Mesothelial cell of epicardium (in vitro differentiated cells): Measurements from ENCODE around the gene SLC25A11. TPM values are rescaled to one million over a fixed set of nuclear protein-coding genes. Genes with fewer than 3 reads are reported as not detected.

ENCODE experiments used
- DNase-seq, 2 experiments: peaks; one replicate each; pipeline ENCODE4 v3.0.0; 2021; ENCODE audit warnings: low spot score in 2 of 2; ENCODE audit not compliant: unreplicated experiment in 2 of 2
- H3K27ac Mint-ChIP-seq: 2 replicates; pipeline ENCODE4 v1.8.0; 2021; ENCODE audit warnings: mixed read lengths
- H3K27me3 Mint-ChIP-seq: 2 replicates; pipeline ENCODE4 v1.8.0; 2021; ENCODE audit warnings: low read depth, mixed read lengths
- H3K36me3 Mint-ChIP-seq: 2 replicates; pipeline ENCODE4 v1.8.0; 2021; ENCODE audit warnings: mixed read lengths
- H3K4me1 Mint-ChIP-seq: 2 replicates; pipeline ENCODE4 v1.8.0; 2021; ENCODE audit warnings: mixed read lengths
- H3K4me3 Mint-ChIP-seq: 2 replicates; pipeline ENCODE4 v1.8.0; 2021; ENCODE audit warnings: mild to moderate bottlenecking, moderate library complexity, mixed read lengths
- H3K9me3 Mint-ChIP-seq: 2 replicates; pipeline ENCODE4 v1.8.0; 2021; ENCODE audit warnings: mixed read lengths
- CTCF ChIP-seq: fragments of 200-600 bp; sonication (generic); IDR thresholded peaks from one replicate; pipeline ENCODE4 v1.5.0; 2021; ENCODE audit warnings: antibody characterized with exemption; ENCODE audit not compliant: unreplicated experiment
- microRNA-seq: library from miRNA; unstranded; fragments of <30 nt; microRNA quantifications from one replicate; pipeline ENCODE4 v1.2.0, GENCODE V29; 2021; ENCODE audit warnings: inconsistent platforms, mixed read lengths
- total RNA-seq: library from RNA; stranded (reverse); gene quantifications from 3 replicates; pipeline ENCODE4 v1.2.1, GENCODE V29; 2021

The SLC25A11 gene
- total RNA-seq, 1 donor from 2014 or later = 53.9 TPM

DNA sequence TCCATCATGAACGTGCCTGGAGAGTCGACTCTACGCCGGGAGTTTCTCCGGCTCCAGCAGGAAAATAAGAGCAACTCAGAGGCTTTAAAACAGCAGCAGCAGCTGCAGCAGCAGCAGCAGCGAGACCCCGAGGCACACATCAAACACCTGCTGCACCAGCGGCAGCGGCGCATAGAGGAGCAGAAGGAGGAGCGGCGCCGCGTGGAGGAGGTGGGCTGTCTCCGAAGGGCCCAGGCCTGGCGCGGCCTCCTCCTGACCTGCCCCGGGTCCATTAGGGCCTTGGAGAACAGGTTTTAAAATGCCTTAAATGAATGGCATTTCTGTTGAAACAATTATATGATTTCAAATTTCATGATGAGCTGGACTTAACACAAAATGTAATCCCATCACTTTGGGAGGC lies 52.3 kb downstream of the SLC25A11 start:
- Mint-ChIP-seq H3K4me1 (no peaks in the 10 kb centered on the region), H3K4me3 (no peak overlapping the region), H3K27ac (no peak overlapping the region), H3K9me3 (no peaks in the 10 kb centered on the region), H3K36me3 (peaks cover 18% of the 10 kb centered on the region), H3K27me3 (no peaks in the 10 kb centered on the region)
- no peak for TF ChIP-seq CTCF
- DNase-seq = no peak

Small RNA genes within 50 kb of the gene (microRNA-seq; reads per million reads assigned to microRNA genes)
- gene MIR6864 = not detected
- 0.88 reads per million for gene MIR6865

Other genes with a start within 250 kb of the SLC25A11 start
- gene PELP1, start 235.9 kb downstream of the SLC25A11 start, total RNA-seq = 95.2 to 101 TPM (median 99.5 TPM) in 3 replicates
- 34.9 to 39.7 TPM (median 38.7 TPM) in 3 replicates for gene ARRB2, start 229.4 kb downstream of the SLC25A11 start, total RNA-seq
- 11.8 to 15.8 TPM (median 15.5 TPM) in 3 replicates for gene MED11, start 208.6 kb downstream of the SLC25A11 start, total RNA-seq
- 0.78 to 0.93 TPM (median 0.81 TPM) in 3 replicates for gene ZMYND15, start 200.2 kb downstream of the SLC25A11 start, total RNA-seq
- 7.6 to 8.8 TPM (median 8.1 TPM) in 3 replicates for gene CXCL16, start 200.1 kb downstream of the SLC25A11 start, total RNA-seq
- not detected in 3 replicates for gene TM4SF5, start 168.2 kb downstream of the SLC25A11 start, total RNA-seq
- 2.3 to 2.6 TPM (median 2.5 TPM) in 3 replicates for gene VMO1, start 153.7 kb downstream of the SLC25A11 start, total RNA-seq
- 0.22 TPM in 1 of 3 replicates, not detected in the others for gene GLTPD2, start 151.1 kb downstream of the SLC25A11 start, total RNA-seq
- gene PSMB6, start 143.9 kb downstream of the SLC25A11 start, total RNA-seq = 98.2 to 102 TPM (median 102 TPM) in 3 replicates
- 77.3 to 83.6 TPM (median 82.5 TPM) in 3 replicates for gene PLD2, start 132.9 kb downstream of the SLC25A11 start, total RNA-seq
- 113 to 117 TPM (median 114 TPM) in 3 replicates for gene MINK1, start 106.7 kb downstream of the SLC25A11 start, total RNA-seq
- 8.6 to 9.3 TPM (median 9.2 TPM) in 3 replicates for gene C17orf107, start 40.5 kb downstream of the SLC25A11 start, total RNA-seq
- gene CHRNE, start 36.9 kb downstream of the SLC25A11 start, total RNA-seq = 1.5 to 1.9 TPM (median 1.7 TPM) in 3 replicates
- not detected in 3 replicates for gene GP1BA, start 7.8 kb downstream of the SLC25A11 start, total RNA-seq
- gene RNF167, start 222 bp upstream of the SLC25A11 start, total RNA-seq = 72.3 to 74.6 TPM (median 73.1 TPM) in 3 replicates
- 357 to 377 TPM (median 370 TPM) in 3 replicates for gene PFN1, start 8.5 kb upstream of the SLC25A11 start, total RNA-seq
- gene ENO3, start 11.1 kb upstream of the SLC25A11 start, total RNA-seq = 21.2 to 25.3 TPM (median 22.4 TPM) in 3 replicates
- 72.8 to 86.9 TPM (median 72.9 TPM) in 3 replicates for gene SPAG7, start 27.8 kb upstream of the SLC25A11 start, total RNA-seq
- gene CAMTA2, start 47.6 kb upstream of the SLC25A11 start, total RNA-seq = 27.0 to 31.6 TPM (median 31.2 TPM) in 3 replicates
- gene INCA1, start 57.5 kb upstream of the SLC25A11 start, total RNA-seq = 1.7 to 3.1 TPM (median 2.7 TPM) in 3 replicates
- 78.5 to 82.9 TPM (median 81.7 TPM) in 3 replicates for gene KIF1C, start 57.9 kb upstream of the SLC25A11 start, total RNA-seq
- 0.20 to 0.54 TPM (median 0.38 TPM) in 3 replicates for gene SLC52A1, start 95.4 kb upstream of the SLC25A11 start, total RNA-seq
- 0.96 to 1.0 TPM (median 1.00 TPM) in 3 replicates for gene ZFP3, start 138.4 kb upstream of the SLC25A11 start, total RNA-seq
- gene ZNF232, start 171.8 kb upstream of the SLC25A11 start, total RNA-seq = 27.1 to 29.9 TPM (median 27.2 TPM) in 3 replicates
- 0.38 to 0.54 TPM (median 0.42 TPM) in 3 replicates for gene USP6, start 176.0 kb upstream of the SLC25A11 start, total RNA-seq